HAP-1 (cell line): ENCODE results near the gene TYMS.

Experiments
- DNase-seq, 2 experiments: peaks; one replicate each; pipeline ENCODE4 v3.0.0-alpha.2; 2016 to 2020; ENCODE audit warnings: low spot score in 2 of 2
- H3K27me3 ChIP-seq: fragments of 250-450 bp; sonication (Bioruptor Pico); 2 replicates; pipeline ENCODE4 v1.5.1; 2020; ENCODE audit warnings: low read depth, mild to moderate bottlenecking, moderate library complexity
- H3K36me3 ChIP-seq: fragments of 250-450 bp; sonication (Bioruptor Pico); replicated peaks from 2 replicates; pipeline ENCODE4 v1.5.1; 2020; ENCODE audit warnings: mild to moderate bottlenecking
- H3K4me1 ChIP-seq: fragments of 250-450 bp; sonication (Bioruptor Pico); 2 replicates; pipeline ENCODE4 v1.5.1; 2020; ENCODE audit warnings: mild to moderate bottlenecking
- H3K4me3 ChIP-seq: fragments of 250-450 bp; sonication (Bioruptor Pico); 2 replicates; pipeline ENCODE4 v1.5.1; 2020; ENCODE audit warnings: mild to moderate bottlenecking, moderate library complexity
- H3K9me3 ChIP-seq: fragments of 250-450 bp; sonication (Bioruptor Pico); 2 replicates; pipeline ENCODE4 v1.5.1; 2020; ENCODE audit warnings: mild to moderate bottlenecking, moderate library complexity
- in situ Hi-C: fragments of 300-500 bp; cut with MboI; formaldehyde crosslinking; loops from 3 replicates; pipeline ENCODE4 v1.14.3; 2020; ENCODE audit warnings: low sequenced_read_pairs, inconsistent platforms, mixed read lengths

TYMS gene

DNA sequence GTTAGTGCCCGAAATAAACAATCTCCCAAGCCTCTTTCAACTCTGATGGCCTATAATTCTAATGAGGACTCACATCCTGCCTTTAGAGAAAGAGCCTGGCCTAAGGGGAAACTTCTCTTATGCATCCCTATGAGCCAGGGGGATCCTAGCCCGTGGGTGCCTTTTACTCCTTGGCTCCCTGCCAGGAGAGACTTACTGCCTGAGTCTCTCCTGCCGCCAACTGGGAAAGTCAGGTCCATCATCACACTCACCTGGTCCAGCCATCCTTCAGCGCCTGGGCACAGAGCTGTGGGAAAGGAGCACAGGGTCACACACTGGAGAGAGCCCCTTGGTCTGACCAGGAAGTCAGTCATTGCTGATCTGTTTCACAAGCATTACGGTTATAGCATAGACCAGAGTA is 30.9 kb downstream of the TYMS start:
- Histone ChIP-seq H3K4me1 (no peaks in the 10 kb centered on the region), H3K9me3 (no peaks in the 10 kb centered on the region), H3K27me3 (no peaks in the 10 kb centered on the region), H3K4me3 (no peak overlapping the region), H3K36me3 (peaks cover 76% of the 10 kb centered on the region)
- in situ Hi-C loops: no loop called here
- DNase-seq: no peak

DNA sequence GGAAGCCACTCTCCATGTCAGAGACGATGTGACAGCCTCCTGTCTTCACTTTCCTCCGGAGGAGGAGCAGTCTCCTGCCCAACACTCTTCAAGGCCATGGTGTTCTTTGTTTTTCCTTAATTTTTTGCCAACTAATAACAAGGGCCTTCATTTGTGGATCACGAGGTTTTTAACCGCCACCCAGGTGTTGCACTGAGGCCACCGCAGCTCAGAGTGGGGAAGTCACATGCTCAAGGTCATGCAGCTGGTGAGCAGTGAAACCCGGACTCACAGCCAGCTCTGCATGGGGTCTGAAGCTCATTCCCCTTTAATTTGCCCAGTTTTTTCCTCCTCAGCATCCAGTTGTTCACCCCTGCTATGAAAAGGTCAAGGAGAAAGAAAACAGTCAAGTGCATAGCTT is 35.4 kb downstream of the TYMS start:
- no peak for DNase-seq
- Histone ChIP-seq H3K9me3 (no peaks in the 10 kb centered on the region), H3K4me1 (no peaks in the 10 kb centered on the region), H3K4me3 (no peak overlapping the region), H3K27me3 (no peaks in the 10 kb centered on the region), H3K36me3 (peaks cover 78% of the 10 kb centered on the region)
- in situ Hi-C loops: no loop called here

DNA sequence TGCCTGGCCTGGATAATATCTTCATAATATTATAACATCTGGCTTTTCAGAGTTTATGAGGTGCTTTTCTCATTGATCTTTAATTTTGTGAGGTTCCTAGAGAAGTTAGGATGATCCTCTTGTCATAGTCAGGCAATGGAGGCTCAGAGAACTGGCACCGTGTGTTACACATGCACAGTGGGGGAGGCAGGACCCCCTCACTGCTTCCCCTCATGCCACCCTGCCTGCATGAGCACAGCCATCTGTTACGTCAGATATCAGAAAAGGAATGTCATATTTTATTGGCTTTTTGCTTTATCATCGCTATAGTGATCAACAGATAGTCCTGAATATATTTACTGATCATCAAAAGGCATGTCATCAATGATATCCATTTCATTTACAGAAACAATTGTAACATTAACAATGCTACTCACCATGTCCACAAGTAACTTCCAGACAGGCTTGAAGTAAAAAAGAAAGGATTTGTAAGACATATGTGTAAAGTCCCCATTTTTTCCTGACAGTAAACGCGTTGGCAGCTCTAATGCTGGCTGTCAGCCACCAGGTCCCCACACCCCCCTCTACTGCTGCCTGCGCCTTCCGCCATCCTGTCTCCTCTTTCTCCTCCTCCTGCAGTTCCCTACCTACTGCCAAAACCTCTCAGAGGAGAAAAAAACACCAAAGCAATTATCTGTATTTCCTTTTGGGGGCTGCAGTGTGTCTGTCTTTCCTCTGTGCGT is 36.2 kb downstream of the TYMS start:
- in situ Hi-C loops: no loop called here
- H3K4me1 ChIP-seq: no peaks in the 10 kb centered on the region
- H3K27me3 ChIP-seq: no peaks in the 10 kb centered on the region
- DNase-seq: no peak
- peaks cover 81% of the 10 kb centered on the region for H3K36me3 ChIP-seq
- no peaks in the 10 kb centered on the region for H3K9me3 ChIP-seq
- H3K4me3 ChIP-seq: no peak overlapping the region

DNA sequence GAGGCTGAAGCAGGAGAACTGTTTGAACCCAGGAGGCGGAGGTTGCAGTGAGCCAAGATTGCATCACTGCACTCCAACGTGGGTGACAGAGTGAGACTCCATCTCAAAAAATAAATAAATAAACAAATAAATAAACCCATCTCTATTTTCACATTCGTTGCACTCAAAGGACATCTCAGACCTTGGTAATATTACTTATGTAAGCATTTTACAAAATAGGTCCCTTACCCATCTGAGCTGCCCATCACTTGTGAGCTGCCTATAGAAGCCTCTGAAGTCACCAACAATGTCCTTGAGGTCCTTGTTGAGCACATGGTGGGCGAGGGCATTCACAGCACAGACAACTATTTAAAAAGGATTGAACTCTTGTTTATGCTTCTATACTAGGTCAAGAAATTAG is 39.6 kb downstream of the TYMS start:
- Histone ChIP-seq H3K27me3 (no peaks in the 10 kb centered on the region), H3K36me3 (peaks cover 70% of the 10 kb centered on the region), H3K9me3 (no peaks in the 10 kb centered on the region), H3K4me3 (no peak overlapping the region), H3K4me1 (no peaks in the 10 kb centered on the region)
- in situ Hi-C loops: no loop called here
- no peak for DNase-seq

DNA sequence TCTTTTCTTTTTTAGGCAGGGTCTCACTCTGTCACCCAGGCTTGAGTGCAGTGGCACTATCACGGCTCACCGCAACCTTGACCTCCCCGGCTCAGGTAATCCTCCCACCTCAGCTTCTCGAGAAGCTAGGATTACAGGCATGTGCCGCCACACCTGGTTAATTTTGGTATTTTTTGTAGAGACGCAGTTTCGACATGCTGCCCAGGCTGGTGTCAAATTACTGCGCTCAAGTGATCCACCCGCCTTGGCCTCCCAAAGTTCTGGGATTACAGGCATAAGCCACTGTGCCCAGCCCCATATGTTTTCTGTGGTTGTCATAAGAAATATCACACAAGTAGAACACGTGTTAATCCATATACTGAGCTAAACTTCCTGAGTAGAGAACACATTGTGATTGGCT is 40.3 kb downstream of the TYMS start:
- Histone ChIP-seq H3K4me1 (no peaks in the 10 kb centered on the region), H3K9me3 (no peaks in the 10 kb centered on the region), H3K27me3 (no peaks in the 10 kb centered on the region), H3K36me3 (peaks cover 67% of the 10 kb centered on the region), H3K4me3 (no peak overlapping the region)
- DNase-seq: peak in 1 of 2 experiments; percentile 1
- in situ Hi-C loops: no loop called here

DNA sequence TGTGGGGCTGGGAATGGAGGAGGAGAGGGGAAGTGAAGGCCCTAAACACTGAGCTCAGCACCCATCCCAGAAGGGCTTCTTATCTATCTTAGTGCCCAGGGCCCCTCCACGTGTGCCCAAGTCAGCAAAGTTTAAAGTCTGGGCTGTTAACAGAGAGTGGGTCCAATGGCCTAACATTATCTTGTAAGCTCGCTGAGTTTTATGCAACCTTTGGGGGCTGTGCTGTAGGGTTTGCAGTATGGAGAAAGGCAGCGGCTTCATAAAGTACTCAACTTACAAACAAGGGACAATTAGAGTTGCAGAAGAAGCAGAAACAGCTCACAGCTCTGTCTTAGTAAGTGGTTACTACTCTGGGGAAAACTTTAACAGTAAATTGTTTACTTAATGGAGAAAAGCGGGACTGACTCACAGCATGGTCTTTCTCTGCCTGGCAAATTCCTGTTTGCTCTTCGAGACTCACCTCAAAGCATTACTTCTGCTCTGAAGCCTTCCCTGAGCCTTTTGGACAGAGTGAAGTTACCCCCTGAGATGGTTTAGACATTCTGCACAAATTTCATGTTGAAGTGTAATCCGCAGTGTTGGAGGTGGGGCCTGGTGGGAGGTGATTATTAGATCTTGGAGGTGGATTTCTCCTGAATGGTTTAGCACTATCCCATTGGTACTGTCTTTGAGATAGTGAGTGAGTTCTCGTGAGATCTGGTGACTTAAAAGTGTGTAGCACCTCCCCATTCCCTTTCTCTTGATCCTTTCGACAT is 45.9 kb downstream of the TYMS start:
- in situ Hi-C loops: no loop called here
- peak in 1 of 2 experiments; percentile 1 for DNase-seq
- Histone ChIP-seq H3K36me3 (peaks cover 61% of the 10 kb centered on the region), H3K4me1 (no peaks in the 10 kb centered on the region; the same call in 1 of the 2 replicates), H3K27me3 (no peaks in the 10 kb centered on the region), H3K9me3 (no peaks in the 10 kb centered on the region), H3K4me3 (no peak overlapping the region)

DNA sequence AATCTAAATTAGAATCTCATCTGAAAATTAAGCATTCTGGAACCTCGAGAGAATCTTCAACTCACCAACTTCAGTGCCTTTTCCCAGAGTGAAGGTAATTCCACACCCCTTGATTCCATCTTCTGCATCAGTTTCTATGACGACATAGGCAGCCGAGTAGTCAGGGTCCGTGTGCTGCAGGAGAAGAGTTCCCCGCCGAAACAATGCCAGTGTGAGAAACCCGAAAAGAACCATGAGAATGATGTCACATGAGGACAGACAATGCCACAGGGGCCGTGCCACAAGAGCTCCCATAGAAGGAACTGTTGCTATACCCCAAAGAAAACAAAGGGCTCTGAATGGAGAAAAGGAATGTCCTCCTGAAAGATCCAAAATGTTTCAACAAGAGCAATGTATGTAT is 49.0 kb downstream of the TYMS start:
- H3K27me3 ChIP-seq: no peaks in the 10 kb centered on the region
- no peaks in the 10 kb centered on the region for H3K9me3 ChIP-seq
- no peak overlapping the region for H3K4me3 ChIP-seq
- peaks cover 10% of the 10 kb centered on the region for H3K4me1 ChIP-seq
- peaks cover 50% of the 10 kb centered on the region for H3K36me3 ChIP-seq
- in situ Hi-C loops: no loop called here
- no peak for DNase-seq

DNA sequence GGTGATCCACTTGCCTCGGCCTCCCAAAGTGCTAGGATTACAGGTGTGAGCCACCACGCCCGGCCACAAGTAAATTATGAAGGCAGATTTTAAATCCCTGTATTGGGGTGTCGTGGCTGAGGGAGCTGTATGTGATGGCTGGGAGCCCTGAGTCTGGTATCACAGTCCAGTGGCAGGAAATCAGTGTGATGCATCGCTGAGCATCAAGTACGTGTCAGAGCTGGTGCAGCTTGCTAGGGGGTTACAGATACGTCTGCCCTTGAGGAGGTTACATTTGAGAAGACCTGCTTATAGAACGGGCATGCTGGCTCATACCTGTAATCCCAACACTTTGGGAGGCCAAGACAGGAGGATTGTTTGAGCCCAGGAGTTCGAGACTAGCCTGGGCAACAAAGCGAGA is 50.6 kb downstream of the TYMS start:
- Histone ChIP-seq H3K36me3 (peaks cover 42% of the 10 kb centered on the region), H3K4me3 (no peak overlapping the region), H3K27me3 (no peaks in the 10 kb centered on the region), H3K9me3 (no peaks in the 10 kb centered on the region), H3K4me1 (peaks cover 10% of the 10 kb centered on the region)
- in situ Hi-C loops: no loop called here
- DNase-seq: no peak

DNA sequence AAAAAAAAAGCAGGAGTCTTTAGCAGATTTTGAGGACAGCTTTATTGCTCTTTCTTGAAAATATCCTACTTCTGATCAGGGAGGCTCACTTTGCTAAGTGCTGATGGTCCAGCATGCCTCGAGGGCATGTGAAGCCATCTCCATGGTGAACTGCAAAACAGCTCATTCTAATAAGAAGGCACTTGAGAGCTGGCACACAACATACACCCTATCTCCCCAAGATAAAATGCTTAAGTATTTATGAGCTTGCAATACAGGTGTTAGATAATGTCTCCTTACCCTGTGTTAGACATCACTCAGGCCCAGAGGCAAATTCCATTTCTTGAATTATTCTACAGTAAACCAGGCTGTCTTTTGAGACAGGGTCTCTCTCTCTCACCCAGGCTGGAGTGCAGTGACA is 52.3 kb downstream of the TYMS start:
- in situ Hi-C loops: no loop called here
- H3K27me3 ChIP-seq: no peaks in the 10 kb centered on the region
- no peak overlapping the region for H3K4me3 ChIP-seq
- H3K4me1 ChIP-seq: peaks cover 10% of the 10 kb centered on the region
- DNase-seq: no peak
- no peaks in the 10 kb centered on the region for H3K9me3 ChIP-seq
- H3K36me3 ChIP-seq: peaks cover 34% of the 10 kb centered on the region

DNA sequence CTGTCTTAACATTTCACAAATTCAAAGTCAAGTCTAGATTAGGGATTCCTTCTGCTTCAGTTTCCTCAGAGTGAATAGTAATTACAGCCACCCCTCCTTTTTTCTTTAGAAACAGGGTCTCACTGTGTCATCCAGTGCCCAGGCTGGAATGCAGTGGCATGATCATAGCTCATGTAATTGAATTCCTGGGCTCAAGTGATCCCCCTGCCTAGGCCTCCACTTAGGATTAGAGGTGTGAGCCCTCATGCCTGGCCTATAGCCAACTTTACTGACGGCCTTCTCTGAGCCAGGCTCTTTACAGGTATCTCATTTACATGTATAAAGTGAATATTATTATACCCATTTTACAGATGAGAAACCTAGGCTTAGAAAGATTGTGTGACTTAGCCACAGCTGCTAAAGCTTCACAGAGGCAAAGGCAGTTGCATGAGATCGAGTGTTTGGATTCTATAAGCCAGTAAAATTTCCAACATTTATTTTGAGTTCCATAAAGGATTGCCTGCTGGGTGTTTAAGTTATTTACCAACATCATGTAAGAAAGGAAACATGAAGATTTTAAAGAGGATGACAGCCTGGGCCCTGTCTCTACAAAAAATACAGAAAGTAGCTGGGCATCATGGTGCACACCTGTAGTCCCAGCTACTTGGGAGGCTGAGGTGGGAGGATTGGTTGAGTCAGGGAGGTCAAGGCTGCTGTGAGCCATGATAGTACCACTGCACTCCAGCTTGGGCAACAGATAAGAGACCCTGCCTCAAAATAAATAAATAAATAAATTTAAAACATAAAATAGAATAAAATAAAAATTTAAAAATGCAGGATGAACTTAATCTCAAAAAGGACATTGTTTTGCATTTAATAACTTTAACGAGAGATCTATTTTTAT is 53.2 kb downstream of the TYMS start:
- peak in 1 of 2 experiments; percentile 49 for DNase-seq

DNA sequence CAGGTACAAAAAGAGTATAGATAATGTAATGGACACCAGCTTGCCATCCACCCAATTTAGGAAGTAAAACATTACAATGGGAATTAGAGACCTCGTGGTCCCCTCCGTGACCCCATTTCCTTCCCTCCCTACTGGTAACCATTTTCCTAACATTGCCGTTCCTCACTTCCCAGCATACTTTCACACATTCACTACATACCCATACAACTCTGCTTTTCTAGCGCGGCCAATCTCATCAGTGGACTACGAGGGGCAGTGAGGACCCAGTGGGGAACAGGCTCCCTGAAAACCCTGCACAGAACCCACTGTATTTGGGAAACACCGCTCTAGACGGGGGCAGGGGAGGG is 53.8 kb downstream of the TYMS start:
- Histone ChIP-seq H3K4me3 (peak overlapping the region; percentile 63), H3K36me3 (peaks cover 21% of the 10 kb centered on the region), H3K27me3 (no peaks in the 10 kb centered on the region), H3K4me1 (peaks cover 10% of the 10 kb centered on the region), H3K9me3 (no peaks in the 10 kb centered on the region)
- peak in 1 of 2 experiments; percentile 55 for DNase-seq
- in situ Hi-C loops: no loop called here

More for the DNA sequence above, 53.2 kb downstream of the TYMS start:
- peaks cover 10% of the 10 kb centered on the region for H3K4me1 ChIP-seq
- in situ Hi-C loops: no loop called here
- no peaks in the 10 kb centered on the region for H3K9me3 ChIP-seq
- peaks cover 27% of the 10 kb centered on the region for H3K36me3 ChIP-seq
- no peaks in the 10 kb centered on the region for H3K27me3 ChIP-seq
- H3K4me3 ChIP-seq: peak overlapping the region; percentile 63

DNA sequence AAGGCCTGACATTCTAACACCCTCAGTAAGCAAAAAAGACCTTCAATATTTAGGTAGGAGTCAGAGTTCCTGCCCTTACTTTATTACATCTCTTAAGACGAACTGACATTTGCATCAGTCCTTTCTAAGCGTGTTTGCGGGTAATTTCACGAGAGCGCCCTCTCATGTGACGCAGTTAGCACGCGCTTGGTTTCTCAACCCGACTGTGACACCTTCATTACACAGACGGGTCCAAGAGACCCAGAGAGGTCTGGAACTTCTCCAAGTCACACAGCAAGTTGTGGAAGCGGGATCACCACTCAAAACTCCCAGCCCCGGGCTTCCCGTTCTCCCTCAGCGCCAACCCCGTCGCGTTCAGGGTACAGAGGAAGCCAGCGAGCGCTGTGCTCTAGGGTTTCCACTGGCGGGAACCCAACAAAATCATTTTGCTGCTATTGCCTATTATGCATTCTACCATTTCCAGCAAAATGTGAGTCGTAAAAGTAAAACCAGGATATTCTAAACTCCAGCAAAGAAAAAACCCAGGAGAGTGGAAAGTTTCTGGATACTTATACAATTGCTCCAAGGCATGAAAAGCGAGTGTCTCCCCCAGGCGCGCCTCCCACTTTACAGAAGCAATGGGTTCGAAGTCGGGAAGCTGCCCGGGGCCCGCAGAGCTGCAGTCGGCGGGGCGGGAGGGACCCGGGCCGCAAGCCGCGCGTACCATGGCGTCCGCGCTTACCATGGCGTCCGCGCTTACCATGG is 54.4 kb downstream of the TYMS start:
- peak overlapping the region; percentile 63 for H3K4me3 ChIP-seq
- H3K4me1 ChIP-seq: peaks cover 10% of the 10 kb centered on the region
- no peaks in the 10 kb centered on the region for H3K27me3 ChIP-seq
- peaks cover 19% of the 10 kb centered on the region for H3K36me3 ChIP-seq
- H3K9me3 ChIP-seq: no peaks in the 10 kb centered on the region
- in situ Hi-C loops: no loop called here
- DNase-seq: peak; percentile 65 to 66

DNA sequence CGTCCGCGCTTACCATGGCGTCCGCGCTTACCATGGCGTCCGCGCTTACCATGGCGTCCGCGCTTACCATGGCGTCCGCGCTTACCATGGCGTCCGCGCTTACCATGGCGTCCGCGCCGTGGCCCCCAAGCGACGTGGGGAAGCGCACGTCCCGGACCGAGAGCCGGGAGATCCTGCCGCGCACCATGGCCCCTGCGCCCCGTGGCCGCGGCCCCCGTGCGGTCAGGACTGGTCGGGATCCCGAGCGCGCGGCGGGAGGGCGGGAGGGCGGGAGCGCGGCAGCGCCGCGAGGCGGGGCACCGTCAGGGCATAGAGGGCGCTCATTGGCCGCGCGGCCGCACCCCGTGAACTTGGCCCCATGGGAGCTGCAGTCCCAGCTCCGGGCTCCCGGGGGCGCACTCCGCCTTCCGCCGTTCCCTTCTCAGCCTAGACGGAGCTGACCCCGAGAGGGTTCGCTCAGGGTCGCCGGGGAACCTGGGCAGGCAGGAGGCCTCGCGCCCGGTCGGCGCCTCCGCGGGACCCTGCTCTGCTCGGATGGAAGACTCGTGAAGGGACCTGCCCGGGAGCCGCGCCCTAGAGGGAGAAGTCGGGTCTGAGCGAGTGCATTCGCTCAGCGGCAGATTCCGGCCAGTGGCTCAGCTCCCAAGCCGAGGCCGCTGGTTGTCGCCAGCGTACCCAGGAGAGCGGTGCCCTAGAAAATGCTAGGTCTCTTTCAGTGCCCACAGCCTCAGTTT is 55.1 kb downstream of the TYMS start, which contains the start of gene ENOSF1:
TSS of gene ENOSF1 (minus strand) at position 230 of the 734 bp plus-strand sequence. CDS start at position 187, 43 bp downstream.
- in situ Hi-C loops: no loop called here
- peak within 1 kb of the TSS; percentile 63 for H3K4me3 ChIP-seq
- H3K27me3 ChIP-seq: no peaks in the 10 kb centered on the region
- H3K36me3 ChIP-seq: peaks cover 15% of the 10 kb centered on the region
- DNase-seq: peak; percentile 71 to 90
- no peaks in the 10 kb centered on the region for H3K9me3 ChIP-seq
- peaks cover 10% of the 10 kb centered on the region for H3K4me1 ChIP-seq
